Measurements from ENCODE around the gene FXYD7. TPM values are rescaled to one million over a fixed set of nuclear protein-coding genes. Genes with fewer than 3 reads are reported as not detected.

Gene FXYD7
- total RNA-seq (2022; extraction: Qiagen RNA extraction; ENCODE audit: low read depth) = 0.13 to 0.34 TPM (median 0.31 TPM) in 3 of 5 replicates, not detected in the others

GRCh38 chr19:35143231-35143715 lies at the start of gene FXYD7:
Gene FXYD7, plus strand, starts transcription at chr19:35143255. Its CDS starts 79 bp downstream, at chr19:35143334.

GRCh38 chr19:35115177-35115951 lies 27.7 kb upstream of the FXYD7 start, which contains the start of gene FXYD3:
Gene FXYD3, plus strand, starts transcription at chr19:35115823. Its CDS starts 3,554 bp downstream, at chr19:35119377.

GRCh38 chr19:35134601-35135242 lies 8.3 kb upstream of the FXYD7 start, which contains the start of gene LGI4:
Gene LGI4, minus strand, starts transcription at chr19:35135059. Its CDS starts 379 bp downstream, at chr19:35134680.

GRCh38 chr19:35138305-35138892 lies 4.7 kb upstream of the FXYD7 start, which contains the start of gene FXYD1:
Gene FXYD1, plus strand, starts transcription at chr19:35138824. Its CDS starts 1,256 bp downstream, at chr19:35140080.

GRCh38 chr19:35154525-35155406 lies 11.7 kb downstream of the FXYD7 start, which contains the start of gene FXYD5:
Gene FXYD5, plus strand, starts transcription at chr19:35154735. Its CDS starts 816 bp downstream, at chr19:35155551.

Other genes starting within 250 kb of the FXYD7 start
- gene ZNF30, start 216.4 kb upstream of the FXYD7 start, total RNA-seq (2022; extraction: Qiagen RNA extraction; ENCODE audit: low read depth) = 4.9 to 6.6 TPM (median 5.6 TPM) in 5 replicates
- gene ZNF792, start 179.0 kb upstream of the FXYD7 start, total RNA-seq (2022; extraction: Qiagen RNA extraction; ENCODE audit: low read depth) = 1.7 to 2.0 TPM (median 2.0 TPM) in 5 replicates
- 133 to 143 TPM (median 134 TPM) in 5 replicates for gene GRAMD1A, start 142.9 kb upstream of the FXYD7 start, total RNA-seq (2022; extraction: Qiagen RNA extraction; ENCODE audit: low read depth)
- gene SCN1B, start 112.8 kb upstream of the FXYD7 start, total RNA-seq (2022; extraction: Qiagen RNA extraction; ENCODE audit: low read depth) = 13.9 to 19.7 TPM (median 17.4 TPM) in 5 replicates
- gene HPN, start 101.5 kb upstream of the FXYD7 start, total RNA-seq (2022; extraction: Qiagen RNA extraction; ENCODE audit: low read depth) = 0.06 to 0.14 TPM in 2 of 5 replicates, not detected in the others
- gene FXYD3, start 27.4 kb upstream of the FXYD7 start, total RNA-seq (2022; extraction: Qiagen RNA extraction; ENCODE audit: low read depth) = 0.13 to 0.17 TPM in 2 of 5 replicates, not detected in the others
- gene LGI4, start 8.2 kb upstream of the FXYD7 start, total RNA-seq (2022; extraction: Qiagen RNA extraction; ENCODE audit: low read depth) = 0.09 to 0.31 TPM (median 0.20 TPM) in 4 of 5 replicates, not detected in the other
- not detected in 5 replicates for gene FXYD1, start 4.4 kb upstream of the FXYD7 start, total RNA-seq (2022; extraction: Qiagen RNA extraction; ENCODE audit: low read depth)
- 192 to 247 TPM (median 204 TPM) in 5 replicates for gene FXYD5, start 11.5 kb downstream of the FXYD7 start, total RNA-seq (2022; extraction: Qiagen RNA extraction; ENCODE audit: low read depth)
- gene FAM187B, start 85.5 kb downstream of the FXYD7 start, total RNA-seq (2022; extraction: Qiagen RNA extraction; ENCODE audit: low read depth) = not detected in 5 replicates
- gene LSR, start 105.7 kb downstream of the FXYD7 start, total RNA-seq (2022; extraction: Qiagen RNA extraction; ENCODE audit: low read depth) = 8.0 to 10.9 TPM (median 8.8 TPM) in 5 replicates
- gene USF2, start 125.7 kb downstream of the FXYD7 start, total RNA-seq (2022; extraction: Qiagen RNA extraction; ENCODE audit: low read depth) = 118 to 169 TPM (median 142 TPM) in 5 replicates
- gene HAMP, start 139.3 kb downstream of the FXYD7 start, total RNA-seq (2022; extraction: Qiagen RNA extraction; ENCODE audit: low read depth) = 0.08 to 0.14 TPM in 2 of 5 replicates, not detected in the others
- not detected in 5 replicates for gene MAG, start 148.9 kb downstream of the FXYD7 start, total RNA-seq (2022; extraction: Qiagen RNA extraction; ENCODE audit: low read depth)
- 0.51 to 1.6 TPM (median 0.63 TPM) in 5 replicates for gene CD22, start 185.9 kb downstream of the FXYD7 start, total RNA-seq (2022; extraction: Qiagen RNA extraction; ENCODE audit: low read depth)
- gene FFAR1, start 204.6 kb downstream of the FXYD7 start, total RNA-seq (2022; extraction: Qiagen RNA extraction; ENCODE audit: low read depth) = not detected in 5 replicates
- gene FFAR3, start 215.2 kb downstream of the FXYD7 start, total RNA-seq (2022; extraction: Qiagen RNA extraction; ENCODE audit: low read depth) = not detected in 5 replicates
- gene GPR42, start 227.8 kb downstream of the FXYD7 start, total RNA-seq (2022; extraction: Qiagen RNA extraction; ENCODE audit: low read depth) = not detected in 5 replicates

All from A549 treated with DMSO at 1 μM for 4 hours (cell line).